ENCODE measurements around the gene IMP3. TPM values are rescaled to one million over a fixed set of nuclear protein-coding genes. Genes with fewer than 3 reads are reported as not detected.
"Not testable (repeated sequence)": the region's sequence is repeated elsewhere in the genome, so short reads cannot be mapped to it uniquely, and the experiment has no call there.

The IMP3 gene, protein sequence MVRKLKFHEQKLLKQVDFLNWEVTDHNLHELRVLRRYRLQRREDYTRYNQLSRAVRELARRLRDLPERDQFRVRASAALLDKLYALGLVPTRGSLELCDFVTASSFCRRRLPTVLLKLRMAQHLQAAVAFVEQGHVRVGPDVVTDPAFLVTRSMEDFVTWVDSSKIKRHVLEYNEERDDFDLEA
- total RNA-seq = 100 to 1,000 TPM; 125 to 277 TPM

DNA sequence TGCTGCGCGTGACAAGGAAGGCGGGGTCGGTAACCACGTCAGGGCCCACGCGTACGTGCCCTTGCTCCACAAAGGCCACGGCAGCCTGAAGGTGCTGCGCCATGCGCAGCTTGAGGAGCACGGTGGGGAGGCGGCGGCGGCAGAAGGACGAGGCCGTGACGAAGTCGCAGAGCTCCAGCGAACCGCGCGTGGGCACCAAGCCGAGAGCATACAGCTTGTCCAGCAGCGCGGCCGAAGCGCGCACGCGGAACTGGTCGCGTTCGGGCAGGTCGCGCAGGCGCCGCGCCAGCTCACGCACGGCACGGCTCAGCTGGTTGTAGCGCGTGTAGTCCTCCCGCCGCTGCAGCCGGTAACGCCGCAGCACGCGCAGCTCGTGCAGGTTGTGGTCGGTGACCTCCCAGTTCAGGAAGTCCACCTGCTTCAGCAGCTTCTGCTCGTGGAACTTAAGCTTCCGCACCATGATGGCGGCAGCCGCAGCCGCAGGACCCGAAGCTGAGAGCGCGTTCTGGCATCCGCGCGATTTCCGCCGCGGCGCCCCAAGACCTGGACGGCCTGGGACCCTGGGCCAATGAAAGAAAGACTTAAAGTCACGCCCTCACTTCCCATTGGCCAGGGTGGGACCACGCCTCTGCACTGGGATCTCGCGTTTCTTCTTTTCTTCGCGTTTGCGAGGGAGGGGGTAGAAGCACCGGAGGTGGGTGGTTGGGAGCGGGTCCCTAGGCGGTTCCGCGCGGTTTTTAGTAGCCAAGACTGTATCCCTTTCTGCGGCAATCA lies at the start of gene IMP3:
Gene IMP3, minus strand, starts transcription at position 516 of the 774 bp plus-strand sequence. Its CDS starts 56 bp downstream, at position 460.
- WGBS = under 1% methylated on average over 49 of the region's 83 CpGs
- H3K27me3 ChIP-seq (replicated peaks; ENCODE audit: insufficient read depth) = no peaks in the 10 kb centered on the region
- H3K27ac ChIP-seq = peak within 1 kb of the TSS; percentile 82 to 88
- peak; percentile 97 for DNase-seq (ENCODE audit: low spot score)
- peak within 1 kb of the TSS; percentile 62 to 89 for H3K4me3 ChIP-seq
- TF ChIP-seq POLR2AphosphoS5 (IDR thresholded peaks at IDR 0.05) (peak; percentile 99), CTCF (IDR thresholded peaks at IDR 0.05) (no peak), POLR2A (IDR thresholded peaks at IDR 0.05) (peak; percentile 99)
- peaks cover 12% of the 10 kb centered on the region for H3K4me1 ChIP-seq (replicated peaks)
- intact Hi-C loops (cut with DNase I) = loop anchor here (5.0 kb wide), 4 partner anchors 32 to 273 kb away; partner anchors contain the start of gene MAN2C1
- H3K9me3 ChIP-seq = no peaks in the 10 kb centered on the region
- H3K36me3 ChIP-seq = no peaks in the 10 kb centered on the region

DNA sequence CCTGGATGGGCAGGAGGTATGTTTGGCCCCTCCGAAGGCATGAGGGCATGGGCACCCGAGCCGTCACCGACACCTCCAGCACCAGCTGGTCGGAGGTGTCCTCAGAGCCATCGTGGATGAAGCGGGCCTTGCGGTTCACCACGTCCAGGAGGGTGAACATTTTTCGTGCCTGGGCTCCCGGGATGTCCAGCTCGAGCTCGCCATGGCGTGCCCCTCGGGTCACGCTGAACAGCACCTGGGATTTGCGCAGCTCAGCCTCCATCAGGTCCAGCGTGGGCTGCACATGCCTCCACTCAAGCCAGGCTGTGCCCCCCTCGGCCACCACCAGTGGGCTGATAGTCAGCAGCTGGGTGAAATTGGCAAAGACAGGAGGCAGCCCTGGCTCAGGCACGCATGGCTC lies 49.4 kb upstream of the IMP3 start:
- H3K27me3 ChIP-seq (replicated peaks; ENCODE audit: insufficient read depth); H3K9me3 ChIP-seq; H3K36me3 ChIP-seq; H3K27ac ChIP-seq; H3K4me3 ChIP-seq; DNase-seq (ENCODE audit: low spot score); H3K4me1 ChIP-seq (replicated peaks): not testable (repeated sequence)
- intact Hi-C loops (cut with DNase I) = loop anchor here (5.0 kb wide), 2 partner anchors 43 to 113 kb away; no protein-coding TSS in a partner anchor
- WGBS = 93% methylated on average over 17 of the region's 20 CpGs

GRCh38 chr15:75688831-75689230 lies 48.8 kb upstream of the IMP3 start:
- no peak overlapping the region for H3K27ac ChIP-seq
- TF ChIP-seq CTCF (IDR thresholded peaks at IDR 0.05) (no peak), POLR2AphosphoS5 (IDR thresholded peaks at IDR 0.05) (no peak), POLR2A (IDR thresholded peaks at IDR 0.05) (no peak)
- H3K4me1 ChIP-seq (replicated peaks) = no peaks in the 10 kb centered on the region
- no peaks in the 10 kb centered on the region for H3K9me3 ChIP-seq
- H3K27me3 ChIP-seq (replicated peaks; ENCODE audit: insufficient read depth) = no peaks in the 10 kb centered on the region
- no peak overlapping the region for H3K4me3 ChIP-seq
- 92% methylated on average over 26 of the region's 26 CpGs for WGBS
- no peak for DNase-seq (ENCODE audit: low spot score)
- intact Hi-C loops (cut with DNase I) = loop anchor here (5.0 kb wide), 2 partner anchors 43 to 113 kb away; no protein-coding TSS in a partner anchor
- H3K36me3 ChIP-seq = no peaks in the 10 kb centered on the region

DNA sequence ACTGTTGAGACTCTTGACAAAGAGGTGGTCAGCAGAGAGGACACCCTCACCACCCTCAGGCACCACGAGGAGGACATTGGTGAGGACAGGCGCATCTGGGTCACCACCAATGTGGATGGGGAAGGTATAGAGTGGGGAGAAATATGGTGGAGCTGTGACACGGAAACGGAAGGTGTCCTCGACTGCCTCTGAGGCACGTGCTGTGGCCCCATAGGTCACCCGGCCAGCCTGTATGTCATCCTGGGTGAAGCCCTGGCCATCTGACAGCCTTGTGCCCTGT lies 48.2 kb upstream of the IMP3 start:
- Histone ChIP-seq H3K4me3 (no peak overlapping the region), H3K27me3 (replicated peaks; ENCODE audit: insufficient read depth) (no peaks in the 10 kb centered on the region), H3K36me3 (no peaks in the 10 kb centered on the region), H3K4me1 (replicated peaks) (no peaks in the 10 kb centered on the region), H3K27ac (no peak overlapping the region), H3K9me3 (no peaks in the 10 kb centered on the region)
- WGBS = 91% methylated on average over 7 of the region's 7 CpGs
- DNase-seq (ENCODE audit: low spot score) = no peak
- TF ChIP-seq POLR2AphosphoS5 (IDR thresholded peaks at IDR 0.05) (no peak), CTCF (IDR thresholded peaks at IDR 0.05) (no peak), POLR2A (IDR thresholded peaks at IDR 0.05) (no peak)
- intact Hi-C loops (cut with DNase I) = loop anchor here (5.0 kb wide), 2 partner anchors 44 to 114 kb away; no protein-coding TSS in a partner anchor

DNA sequence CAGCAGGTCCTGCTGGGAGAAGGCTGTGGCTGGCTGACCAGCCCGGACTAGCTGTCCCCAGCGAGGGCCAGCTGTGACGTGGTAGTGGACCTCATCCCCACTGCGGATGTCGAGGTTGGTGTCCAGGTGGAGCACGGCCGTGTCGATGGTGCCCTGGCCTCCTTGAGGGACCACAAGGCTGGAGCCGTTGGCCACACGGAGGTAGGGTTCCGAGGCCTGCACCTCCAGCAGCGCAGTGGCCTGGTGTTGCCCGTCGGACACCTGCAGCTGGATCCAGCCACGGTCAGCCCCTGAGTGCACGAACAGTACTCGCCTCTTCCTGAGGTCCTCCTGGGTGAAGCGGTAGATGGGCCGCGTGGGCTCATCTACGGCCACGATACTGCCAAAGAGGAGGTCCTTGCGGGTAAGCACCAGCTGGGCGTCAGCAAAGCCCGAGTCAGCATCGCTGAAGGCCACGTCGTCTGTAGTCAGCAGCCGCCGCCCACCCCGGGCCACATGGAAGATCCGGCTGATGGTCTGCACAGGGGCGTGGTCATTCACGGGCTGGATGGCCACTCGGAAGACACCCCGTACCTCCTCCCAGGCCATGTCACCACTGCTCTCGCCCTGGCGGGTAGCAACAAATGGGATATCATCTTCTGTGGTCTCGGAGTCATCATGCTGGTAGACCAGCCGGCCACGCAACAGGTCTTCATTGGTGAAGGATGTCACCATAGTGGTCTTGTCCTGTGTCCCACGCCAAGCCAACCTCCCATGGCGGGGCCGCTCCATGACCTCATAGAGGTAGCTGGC lies 47.7 kb upstream of the IMP3 start:
- TF ChIP-seq POLR2AphosphoS5 (IDR thresholded peaks at IDR 0.05) (no peak), CTCF (IDR thresholded peaks at IDR 0.05) (no peak), POLR2A (IDR thresholded peaks at IDR 0.05) (no peak)
- H3K4me1 ChIP-seq (replicated peaks) = no peaks in the 10 kb centered on the region
- no peak for DNase-seq (ENCODE audit: low spot score)
- no peak overlapping the region for H3K27ac ChIP-seq
- H3K27me3 ChIP-seq (replicated peaks; ENCODE audit: insufficient read depth) = no peaks in the 10 kb centered on the region
- no peak overlapping the region for H3K4me3 ChIP-seq
- 95% methylated on average over 34 of the region's 44 CpGs for WGBS
- no peaks in the 10 kb centered on the region for H3K9me3 ChIP-seq
- intact Hi-C loops (cut with DNase I) = loop anchor here (5.0 kb wide), 2 partner anchors 45 to 115 kb away; no protein-coding TSS in a partner anchor
- no peaks in the 10 kb centered on the region for H3K36me3 ChIP-seq

All from prostate gland (tissue), 2 donors.